RPMI7951 (cell line): ENCODE data around the gene GRN. TPM values are rescaled to one million over a fixed set of nuclear protein-coding genes. Genes with fewer than 3 reads are reported as not detected.
A peak's percentile ranks its signal among the peaks of the same experiment; 100 is the strongest.
"Not testable (repeated sequence)": the region's sequence is repeated elsewhere in the genome, so short reads cannot be mapped to it uniquely, and the experiment has no call there.

Experiments used
- DNase-seq: peaks from one replicate; pipeline ENCODE4 v3.0.0-alpha.2; 2012; ENCODE audit warnings: low read depth
- total RNA-seq: library from RNA; depleted of rRNA; stranded (reverse); fragments of >200 nt; shearing (Covaris generic); gene quantifications from 2 replicates; pipeline ENCODE4 v1.2.3, GENCODE V29; 2014

The GRN gene
- total RNA-seq, 1 experiment from 2014 or later, result 202 TPM

GRCh38 chr17:44361292-44362260 is 16.5 kb downstream of the GRN start:
- no peak for DNase-seq

GRCh38 chr17:44362459-44362948 is 17.4 kb downstream of the GRN start:
- DNase-seq, result no peak

- no peak for DNase-seq
Observed at GRCh38 chr17:44362949-44363612, 18.0 kb downstream of the GRN start.

DNA sequence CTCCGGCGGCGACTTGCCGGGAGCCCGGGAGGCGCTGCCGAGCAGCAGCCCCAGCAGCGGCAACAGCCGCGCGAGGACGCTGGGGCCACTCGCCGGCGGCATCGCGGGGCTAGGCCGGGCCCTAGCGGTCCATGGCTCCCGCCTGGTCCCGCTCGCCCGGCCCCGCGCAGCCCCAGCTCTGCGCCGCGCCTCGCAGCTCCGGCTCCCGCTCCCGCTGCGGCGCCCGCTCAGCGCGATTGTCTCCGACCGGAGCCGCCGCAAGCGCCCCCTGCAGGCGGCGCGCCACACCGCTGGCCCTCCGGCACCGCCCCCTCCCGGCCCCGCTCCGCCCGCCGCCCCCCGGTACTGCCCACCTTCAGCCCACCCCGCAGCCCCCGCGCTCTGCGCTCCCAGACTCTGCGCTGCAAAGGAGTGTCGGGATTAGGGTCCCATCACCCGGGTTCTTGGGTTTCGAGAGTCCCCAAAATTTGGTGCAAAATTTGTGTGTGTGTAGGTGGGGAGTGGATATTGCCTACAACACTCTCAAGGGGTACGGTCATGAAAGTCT is 18.6 kb downstream of the GRN start, which contains the start of gene FAM171A2:
Gene FAM171A2 (minus strand): TSS at position 241 of the 547 bp plus-strand sequence. CDS start 139 bp downstream, at position 102.
- peak; percentile 44 for DNase-seq

GRCh38 chr17:44365051-44365450 is 19.9 kb downstream of the GRN start:
- not testable (repeated sequence) for DNase-seq

GRCh38 chr17:44367231-44367979 is 22.3 kb downstream of the GRN start:
- DNase-seq, result no peak

DNA sequence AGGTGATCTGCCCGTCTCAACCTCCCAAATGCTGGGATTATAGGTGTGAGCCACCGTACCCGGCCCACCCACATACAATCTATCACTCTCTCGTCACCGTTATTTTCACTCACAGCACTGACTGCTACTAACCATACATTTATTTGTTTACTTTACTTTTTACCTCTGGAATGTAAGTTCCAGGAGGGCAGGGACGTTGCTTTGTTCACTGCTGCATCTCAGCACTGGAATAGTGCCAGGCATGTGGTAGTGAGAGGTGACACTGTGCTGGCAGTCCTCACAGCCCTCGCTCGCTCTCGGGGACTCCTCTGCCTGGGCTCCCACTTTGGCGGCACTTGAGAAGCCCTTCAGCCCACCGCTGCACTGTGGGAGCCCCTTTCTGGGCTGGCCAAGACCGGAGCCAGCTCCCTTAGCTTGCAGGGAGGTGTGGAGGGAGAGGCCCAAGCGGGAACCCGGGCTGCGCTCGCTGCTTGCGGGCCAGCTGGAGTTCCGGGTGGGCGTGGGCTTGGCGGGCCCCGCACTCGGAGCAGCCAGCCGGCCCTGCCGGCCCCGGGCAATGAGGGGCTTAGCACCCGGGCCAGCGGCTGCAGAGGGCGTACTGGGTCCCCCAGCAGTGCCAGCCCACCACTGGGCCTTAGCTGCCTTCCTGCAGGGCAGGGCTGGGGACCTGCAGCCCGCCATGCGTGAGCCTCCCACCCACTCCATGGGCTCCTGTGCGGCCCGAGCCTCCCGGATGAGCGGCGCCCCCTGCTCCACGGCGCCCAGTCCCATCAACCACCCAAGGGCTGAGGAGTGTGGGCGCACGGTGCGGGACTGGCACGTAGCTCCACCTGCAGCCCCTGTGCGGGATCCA is 23.5 kb downstream of the GRN start:
- not testable (repeated sequence) for DNase-seq

- DNase-seq, result not testable (repeated sequence)
Observed at GRCh38 chr17:44369414-44370023, 24.4 kb downstream of the GRN start.

- DNase-seq, result no peak
Observed at GRCh38 chr17:44372036-44372435, 26.9 kb downstream of the GRN start.

- no peak for DNase-seq
Observed at GRCh38 chr17:44374306-44375195, 29.4 kb downstream of the GRN start.

GRCh38 chr17:44375196-44376017 is 30.3 kb downstream of the GRN start:
- DNase-seq, result no peak

- no peak for DNase-seq
Observed at GRCh38 chr17:44376124-44376523, 31.0 kb downstream of the GRN start.

GRCh38 chr17:44376779-44377178 is 31.7 kb downstream of the GRN start:
- no peak for DNase-seq

GRCh38 chr17:44378171-44378705 is 33.1 kb downstream of the GRN start:
- no peak for DNase-seq

DNA sequence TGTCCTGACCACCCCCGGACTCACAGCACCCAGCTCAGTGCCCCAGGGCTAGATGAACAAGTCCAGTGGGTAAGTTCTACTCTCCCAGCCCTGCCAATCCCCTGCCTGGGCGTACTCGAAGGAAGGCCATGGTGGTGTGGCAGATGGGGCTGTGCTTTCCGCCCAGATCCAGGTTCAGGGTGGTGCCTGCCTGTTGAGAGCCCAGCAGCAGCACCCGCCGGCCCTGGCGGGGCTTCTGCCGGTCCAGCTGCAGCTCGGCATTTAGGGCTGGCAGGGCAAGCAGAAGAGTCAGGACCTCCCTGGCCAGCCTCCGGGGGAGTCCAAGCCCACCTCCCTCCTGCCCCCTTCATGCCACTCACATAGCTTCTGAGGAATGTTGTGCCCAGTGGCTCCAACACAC is 34.8 kb downstream of the GRN start:
- no peak for DNase-seq

DNA sequence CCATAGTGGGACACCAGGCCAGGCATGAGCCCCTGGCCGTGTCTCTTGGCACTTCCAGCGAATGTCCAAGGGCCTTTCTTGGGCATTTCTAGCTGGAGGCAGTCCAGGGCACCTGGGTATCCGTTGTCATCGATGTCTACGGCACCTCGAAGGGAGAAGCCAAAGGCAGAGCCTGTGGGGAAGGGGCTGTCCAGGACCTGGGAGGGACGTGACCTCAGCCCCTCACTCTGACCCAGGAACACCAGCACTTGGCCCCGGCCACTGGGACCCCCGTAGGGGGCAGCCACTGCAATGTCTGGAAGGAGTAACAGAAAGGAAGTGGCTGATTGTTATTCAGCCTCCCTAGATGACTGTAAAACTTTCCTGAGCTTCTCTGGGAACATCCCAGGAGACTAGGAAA is 35.7 kb downstream of the GRN start:
- DNase-seq, result no peak

GRCh38 chr17:44381810-44382305 is 36.8 kb downstream of the GRN start:
- DNase-seq, result no peak

DNA sequence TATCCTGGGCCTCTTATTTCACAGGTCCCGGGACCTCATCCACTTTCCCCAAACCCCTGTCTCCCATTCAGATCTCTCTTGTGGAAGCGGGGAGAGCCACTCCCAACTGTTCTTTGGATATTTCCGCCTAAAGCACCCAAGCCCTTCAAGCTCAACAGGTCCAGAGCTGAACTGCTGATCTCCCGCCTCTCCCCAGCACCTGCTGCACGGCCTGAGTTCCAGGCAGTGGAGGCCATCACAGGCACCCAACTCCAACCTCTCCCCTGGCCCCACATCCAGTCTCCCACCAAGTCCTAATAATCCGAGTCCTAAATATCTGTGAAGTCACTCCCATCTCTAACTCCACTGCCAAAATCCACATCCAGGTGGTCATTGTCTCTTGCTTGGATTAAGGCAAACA is 37.8 kb downstream of the GRN start:
- no peak for DNase-seq
